22Rv1 (cell line): ENCODE measurements around the gene CITED4.
A peak's percentile ranks its signal among the peaks of the same experiment; 100 is the strongest.

ENCODE experiments used
- H3K27ac ChIP-seq: fragments of 450-650 bp; 2 replicates; pipeline ENCODE4 v1.5.1; 2017
- ZFX ChIP-seq: fragments of 450-650 bp; IDR thresholded peaks from 2 replicates; pipeline ENCODE4 v1.6.1; 2017; ENCODE audit warnings: antibody characterized with exemption, borderline replicate concordance
- TF ChIP-seq, protein P1 (sequence below): fragments of 450-650 bp; IDR thresholded peaks from 2 replicates; pipeline ENCODE4 v1.5.1; 2017; ENCODE audit warnings: mild to moderate bottlenecking

Gene CITED4

DNA sequence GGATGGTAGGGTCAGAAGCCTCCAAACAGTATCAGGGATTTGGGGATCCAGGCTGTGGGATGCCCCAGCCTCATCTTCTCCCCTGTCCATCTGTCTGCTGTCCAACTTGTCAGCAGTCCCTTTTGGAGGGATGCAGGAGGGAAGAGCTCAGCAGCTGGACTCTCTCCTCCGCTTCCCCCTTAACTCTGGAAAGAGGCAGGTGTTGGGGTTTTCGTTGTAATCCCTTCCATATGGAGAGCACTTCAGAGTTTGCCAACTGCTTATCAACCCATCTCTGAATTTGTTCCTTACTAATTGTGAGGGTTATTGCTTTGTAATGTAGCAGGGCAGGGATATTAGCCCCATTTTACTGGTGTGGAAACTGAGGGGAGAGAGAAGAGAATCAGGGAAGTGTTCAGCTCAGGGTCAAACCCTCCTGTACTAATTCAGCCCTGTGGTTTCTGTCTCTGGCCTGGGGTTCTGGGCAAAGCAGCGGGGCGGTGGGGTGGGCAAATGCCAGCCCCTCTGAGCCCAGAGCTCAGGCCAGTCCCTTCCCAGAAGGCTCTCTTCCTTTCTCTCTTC is 3.2 kb downstream of the CITED4 start:
- TF ChIP-seq, protein P1, sequence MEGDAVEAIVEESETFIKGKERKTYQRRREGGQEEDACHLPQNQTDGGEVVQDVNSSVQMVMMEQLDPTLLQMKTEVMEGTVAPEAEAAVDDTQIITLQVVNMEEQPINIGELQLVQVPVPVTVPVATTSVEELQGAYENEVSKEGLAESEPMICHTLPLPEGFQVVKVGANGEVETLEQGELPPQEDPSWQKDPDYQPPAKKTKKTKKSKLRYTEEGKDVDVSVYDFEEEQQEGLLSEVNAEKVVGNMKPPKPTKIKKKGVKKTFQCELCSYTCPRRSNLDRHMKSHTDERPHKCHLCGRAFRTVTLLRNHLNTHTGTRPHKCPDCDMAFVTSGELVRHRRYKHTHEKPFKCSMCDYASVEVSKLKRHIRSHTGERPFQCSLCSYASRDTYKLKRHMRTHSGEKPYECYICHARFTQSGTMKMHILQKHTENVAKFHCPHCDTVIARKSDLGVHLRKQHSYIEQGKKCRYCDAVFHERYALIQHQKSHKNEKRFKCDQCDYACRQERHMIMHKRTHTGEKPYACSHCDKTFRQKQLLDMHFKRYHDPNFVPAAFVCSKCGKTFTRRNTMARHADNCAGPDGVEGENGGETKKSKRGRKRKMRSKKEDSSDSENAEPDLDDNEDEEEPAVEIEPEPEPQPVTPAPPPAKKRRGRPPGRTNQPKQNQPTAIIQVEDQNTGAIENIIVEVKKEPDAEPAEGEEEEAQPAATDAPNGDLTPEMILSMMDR: no peak
- TF ChIP-seq ZFX: no peak
- H3K27ac ChIP-seq: no peak overlapping the region

DNA sequence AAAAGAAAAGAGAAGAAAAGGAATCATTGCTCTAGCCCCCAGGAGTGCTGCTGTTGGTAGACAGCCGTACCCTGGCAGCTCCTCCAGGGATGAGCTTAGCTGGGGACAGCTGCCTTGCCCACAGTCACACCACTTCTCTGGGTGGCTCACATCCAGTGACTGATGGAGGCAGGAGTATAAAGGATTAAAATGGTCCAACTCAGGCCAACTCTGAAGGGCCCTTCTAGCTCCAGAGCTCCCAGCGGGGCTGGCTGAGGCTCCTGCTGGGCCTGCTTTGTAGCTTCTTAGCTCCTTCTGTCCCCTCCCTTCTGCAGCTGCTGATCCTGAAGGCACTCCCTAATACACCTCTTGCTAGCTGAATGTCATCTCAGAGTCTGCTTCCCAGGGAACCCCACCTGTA is 4.4 kb downstream of the CITED4 start:
- no peak overlapping the region for H3K27ac ChIP-seq
- TF ChIP-seq ZFX: no peak
- TF ChIP-seq, protein P1: no peak

DNA sequence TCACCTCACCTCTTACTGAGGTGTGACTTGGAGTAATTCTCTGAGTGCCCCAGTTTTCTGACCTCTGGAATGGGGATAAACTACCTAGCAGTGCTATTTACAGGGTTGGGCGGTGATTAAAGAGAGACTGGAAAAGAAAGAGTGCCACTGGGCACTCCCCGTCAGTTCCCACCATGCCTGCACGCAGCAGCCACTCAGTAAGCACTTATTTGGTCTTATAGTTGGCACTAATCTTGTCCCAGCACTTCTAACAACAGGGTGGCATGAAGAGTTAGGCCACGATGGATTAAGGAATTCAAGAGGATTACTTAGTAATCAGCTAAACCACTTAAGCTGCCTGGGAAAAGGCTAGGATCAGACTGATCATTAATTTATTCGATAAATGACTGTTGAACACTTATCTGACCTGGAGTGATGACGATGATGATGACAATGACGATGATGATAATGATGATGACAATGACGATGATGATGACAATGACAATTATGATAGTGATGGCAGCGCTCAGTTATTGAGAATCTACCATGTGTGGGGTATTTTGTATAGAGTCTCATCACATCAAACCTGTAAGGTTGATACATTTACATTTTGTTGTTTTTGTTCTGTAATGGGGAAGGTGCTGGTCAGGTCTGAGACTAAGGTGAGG is 5.4 kb downstream of the CITED4 start:
- TF ChIP-seq ZFX: no peak
- TF ChIP-seq, protein P1: no peak
- no peak overlapping the region for H3K27ac ChIP-seq

DNA sequence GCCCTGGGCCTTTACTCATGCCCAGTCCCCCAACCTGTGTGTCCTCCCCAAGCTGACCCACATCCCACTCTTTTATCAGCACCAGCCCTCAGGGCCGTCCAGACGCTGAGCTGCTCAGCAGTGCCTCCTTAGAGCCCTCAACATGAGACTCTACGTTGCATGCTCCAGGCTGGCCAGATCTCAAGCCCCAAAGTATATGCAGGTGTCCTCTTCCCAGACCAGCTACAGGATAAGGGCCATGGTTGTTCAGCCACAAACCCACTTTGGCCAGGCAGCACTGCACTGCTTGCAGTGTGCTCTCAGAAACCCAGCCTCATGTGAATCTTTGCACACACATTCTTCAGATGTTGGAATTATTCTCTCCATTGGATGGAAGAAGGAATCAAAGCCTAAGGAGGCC is 6.0 kb downstream of the CITED4 start:
- H3K27ac ChIP-seq: no peak overlapping the region
- TF ChIP-seq, protein P1: no peak
- TF ChIP-seq ZFX: no peak

DNA sequence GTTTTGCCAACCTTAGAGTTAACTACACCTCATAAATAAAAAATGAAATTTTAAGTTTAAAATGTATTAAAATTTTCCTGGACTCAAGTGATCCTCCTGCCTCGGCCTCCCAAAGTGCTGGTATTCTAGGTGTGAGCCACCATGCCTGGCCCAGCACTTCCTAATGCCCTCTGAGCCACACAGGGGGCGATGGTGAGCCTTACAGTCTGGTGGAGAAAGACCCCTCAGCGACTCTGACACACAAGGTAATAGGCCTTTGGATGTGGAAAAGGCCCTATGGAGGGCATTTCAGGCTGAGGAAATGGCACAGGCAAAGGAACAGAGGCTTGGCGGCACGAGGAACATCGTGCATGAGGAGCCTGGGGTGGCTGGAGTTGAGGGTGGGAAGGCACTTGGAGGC is 6.7 kb downstream of the CITED4 start:
- TF ChIP-seq, protein P1: peak; percentile 47
- TF ChIP-seq ZFX: no peak
- H3K27ac ChIP-seq: no peak overlapping the region

DNA sequence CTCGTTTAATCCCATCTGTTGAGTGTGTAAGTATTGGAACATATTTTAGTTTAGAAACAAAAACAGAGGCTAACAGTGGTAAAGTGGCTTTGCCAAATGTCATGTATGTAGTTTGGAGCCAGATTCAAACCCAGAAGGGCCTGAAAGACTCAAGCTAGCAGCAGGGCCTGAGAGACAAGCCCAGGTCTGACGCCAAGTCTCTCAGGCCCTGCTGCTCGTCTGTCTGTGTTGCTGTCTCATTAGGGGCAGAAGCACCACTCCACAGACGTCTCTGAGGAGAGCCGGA is 8.3 kb downstream of the CITED4 start:
- no peak overlapping the region for H3K27ac ChIP-seq
- TF ChIP-seq, protein P1: no peak
- no peak for TF ChIP-seq ZFX

DNA sequence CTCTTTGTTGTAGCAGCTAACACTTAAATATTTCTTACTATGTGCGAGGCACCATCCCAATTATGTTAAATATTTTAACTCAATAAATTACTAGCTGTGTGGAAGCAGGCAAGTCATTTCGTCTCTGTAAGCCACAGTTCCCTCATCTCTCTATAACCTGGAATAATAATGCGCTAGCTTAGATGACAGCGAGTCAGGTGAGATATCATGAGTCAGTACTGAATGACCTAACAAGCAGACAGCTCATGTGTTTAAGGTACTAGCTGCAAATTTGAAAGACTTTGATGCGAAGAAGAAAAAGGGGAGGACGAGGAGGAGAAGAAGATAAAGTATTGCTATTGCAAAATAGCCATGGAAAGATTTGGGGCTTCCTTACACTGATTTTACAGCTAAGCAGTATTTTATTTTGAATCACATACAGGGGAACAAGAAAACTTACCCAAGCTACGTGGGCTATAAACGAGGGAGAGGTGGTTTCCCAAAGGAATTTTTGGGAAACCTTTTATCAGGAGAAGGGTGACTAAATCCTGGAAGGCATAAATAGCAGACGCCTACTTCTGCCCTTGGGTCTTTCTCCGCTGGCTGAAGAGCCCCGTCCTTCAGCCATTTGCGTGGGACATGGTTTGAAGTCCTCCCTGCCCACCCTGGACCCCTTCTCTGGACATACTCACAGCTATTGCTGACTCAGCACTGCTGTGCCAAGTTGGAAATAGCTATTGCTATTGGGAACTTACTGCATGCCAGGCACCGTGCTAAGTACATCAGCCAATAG is 8.9 kb downstream of the CITED4 start:
- H3K27ac ChIP-seq: no peak overlapping the region
- no peak for TF ChIP-seq ZFX
- TF ChIP-seq, protein P1: no peak
